Brain pericyte (primary cell): ENCODE results near the gene OBSCN.

ENCODE experiments used
- DNase-seq: peaks from one replicate; pipeline ENCODE4 v3.0.0-alpha.2; 2012; ENCODE audit warnings: low read depth, low spot score

The OBSCN gene

DNA sequence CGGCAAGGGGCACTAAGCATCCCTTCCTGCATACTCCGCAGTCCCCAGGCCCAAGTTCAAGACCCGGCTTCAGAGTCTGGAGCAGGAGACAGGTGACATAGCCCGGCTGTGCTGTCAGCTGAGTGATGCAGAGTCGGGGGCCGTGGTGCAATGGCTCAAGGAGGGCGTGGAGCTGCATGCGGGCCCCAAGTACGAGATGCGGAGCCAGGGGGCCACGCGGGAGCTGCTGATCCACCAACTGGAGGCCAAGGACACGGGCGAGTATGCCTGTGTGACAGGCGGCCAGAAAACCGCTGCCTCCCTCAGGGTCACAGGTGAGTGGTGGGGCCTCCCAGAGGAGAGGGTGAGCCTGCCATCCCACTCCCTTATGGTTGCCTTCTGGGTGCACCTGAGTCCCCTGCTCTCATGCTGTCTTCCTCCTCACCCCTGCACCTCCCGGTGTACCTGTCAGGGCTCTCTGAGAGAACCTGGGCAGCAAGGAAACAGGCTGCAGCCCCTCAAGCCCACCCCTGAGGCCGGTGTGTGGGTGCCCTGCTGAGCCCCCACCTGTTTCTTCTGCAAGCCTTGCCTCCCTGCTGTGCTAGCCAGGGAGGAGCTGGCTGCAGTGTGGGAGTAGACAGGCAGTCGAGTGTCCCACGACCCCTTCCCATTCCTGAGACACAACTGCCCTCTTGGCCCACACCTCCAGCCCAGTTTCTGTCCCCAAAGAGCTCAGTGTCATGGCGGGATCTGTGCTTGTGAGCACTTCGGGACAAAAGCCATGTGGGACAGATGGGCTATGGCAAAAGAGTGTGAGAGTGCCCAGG lies 99.6 kb downstream of the OBSCN start:
- DNase-seq: no peak

- no peak for DNase-seq
These were observed 100.3 kb downstream of the OBSCN start for GRCh38 chr1:228308085-228308601.

GRCh38 chr1:228308628-228309325 lies 100.9 kb downstream of the OBSCN start:
- DNase-seq: no peak

GRCh38 chr1:228309326-228310067 lies 101.7 kb downstream of the OBSCN start:
- no peak for DNase-seq

DNA sequence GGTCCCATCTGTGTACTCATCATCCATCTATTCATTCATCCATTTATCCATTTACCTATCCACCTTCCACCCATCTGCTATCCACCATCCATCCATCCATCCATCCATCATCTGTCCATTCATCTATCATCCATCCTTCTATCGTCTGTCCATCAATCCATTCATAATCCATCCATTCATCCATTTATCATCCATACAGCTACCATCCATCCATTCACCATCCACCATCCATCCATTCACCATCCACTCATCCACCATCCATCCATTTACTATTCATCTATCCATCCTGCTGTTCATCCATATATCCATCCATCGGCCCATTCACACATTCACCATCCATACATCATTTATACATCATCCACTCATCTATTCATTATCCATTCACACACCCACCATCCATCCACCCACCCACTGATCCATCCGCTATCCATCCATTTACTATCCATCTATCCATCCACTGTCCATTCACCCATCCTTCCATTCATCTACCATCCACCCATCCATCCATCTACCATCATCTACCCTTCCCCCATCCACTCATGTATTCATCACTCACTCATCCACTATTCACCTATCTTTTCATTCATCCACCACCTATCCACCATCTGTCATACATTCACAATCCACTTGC lies 102.4 kb downstream of the OBSCN start:
- no peak for DNase-seq

DNA sequence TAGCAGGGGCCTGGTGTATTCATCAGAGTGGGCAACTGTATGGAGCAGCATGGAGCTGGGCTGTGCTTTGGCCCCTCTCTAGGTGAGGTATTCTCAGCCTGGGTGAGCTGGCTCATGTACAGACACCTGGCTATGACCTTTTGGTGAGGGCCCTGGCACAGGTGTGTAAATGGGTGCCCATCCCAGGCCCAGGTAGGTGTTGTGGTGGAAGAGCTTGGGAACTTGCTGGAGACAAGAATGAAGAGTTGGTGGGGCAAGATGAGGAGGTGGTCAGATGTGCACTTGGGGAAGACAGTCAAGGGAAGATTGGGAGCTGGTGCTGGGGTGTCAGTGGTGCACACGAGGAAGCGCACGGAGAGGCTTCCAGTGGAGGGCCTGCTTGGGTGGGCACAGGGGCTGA lies 103.2 kb downstream of the OBSCN start:
- no peak for DNase-seq

GRCh38 chr1:228312136-228312764 lies 104.4 kb downstream of the OBSCN start:
- no peak for DNase-seq

- DNase-seq: no peak
These were observed 105.9 kb downstream of the OBSCN start for GRCh38 chr1:228313536-228314277.

GRCh38 chr1:228314315-228314657 lies 106.4 kb downstream of the OBSCN start:
- DNase-seq: no peak

DNA sequence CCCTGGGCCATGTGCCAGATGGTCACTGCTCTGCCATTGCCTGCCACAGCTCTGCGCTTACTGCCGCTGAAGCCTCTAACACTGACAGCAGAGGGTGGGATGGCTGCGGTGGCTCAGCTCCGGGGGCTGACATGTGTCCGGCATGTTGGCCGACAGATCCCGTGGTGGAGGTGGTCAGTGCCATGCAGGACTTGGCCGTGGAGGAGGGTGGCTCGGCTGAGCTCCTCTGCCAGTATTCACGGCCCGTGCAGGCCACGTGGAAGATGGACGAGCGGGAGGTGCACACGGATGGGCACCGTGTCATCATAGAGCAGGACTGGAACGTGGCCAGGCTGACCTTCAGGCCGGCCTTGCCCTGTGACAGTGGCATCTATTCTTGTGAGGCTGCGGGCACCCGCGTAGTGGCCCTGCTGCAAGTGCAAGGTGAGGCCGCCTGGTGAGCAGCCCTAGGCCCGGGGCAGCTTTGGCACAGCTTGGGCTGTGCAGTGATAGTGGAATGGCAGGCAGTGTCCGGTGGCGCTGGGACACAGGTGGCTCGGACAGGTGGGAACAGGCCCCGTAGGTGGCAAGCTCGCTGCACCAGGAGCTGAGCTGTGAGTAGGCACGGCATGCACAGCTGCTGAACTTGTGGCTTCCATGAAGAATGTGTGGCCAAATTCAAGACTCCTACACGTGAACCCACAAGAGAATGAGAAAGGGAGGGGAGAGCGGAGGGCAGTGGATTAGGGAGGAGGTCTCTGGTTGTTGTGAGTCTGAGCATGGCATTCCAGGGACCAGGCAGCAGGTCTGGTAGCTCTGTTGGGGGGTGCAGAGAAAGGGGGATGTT lies 107.0 kb downstream of the OBSCN start:
- DNase-seq: no peak

DNA sequence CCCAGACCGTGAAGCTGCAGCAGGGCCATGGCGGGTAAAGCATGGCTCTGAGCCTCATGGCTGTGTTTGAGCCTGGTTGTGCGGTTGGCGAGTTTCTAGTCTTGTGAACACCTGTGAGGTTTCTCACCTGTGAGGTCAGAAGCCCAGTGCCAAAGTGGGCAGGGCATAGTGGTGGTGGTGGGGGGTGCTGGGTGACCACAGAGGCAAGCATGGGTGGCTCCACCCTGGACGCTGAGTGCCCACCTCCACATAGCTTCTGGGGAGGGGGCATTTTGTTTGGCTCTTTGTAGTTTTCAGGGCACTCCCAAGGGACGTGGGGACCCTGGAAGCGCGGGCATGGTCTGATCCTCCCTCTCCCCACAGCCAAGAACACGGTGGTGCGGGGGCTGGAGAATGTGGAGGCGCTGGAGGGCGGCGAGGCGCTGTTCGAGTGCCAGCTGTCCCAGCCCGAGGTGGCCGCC lies 107.7 kb downstream of the OBSCN start:
- no peak for DNase-seq

DNA sequence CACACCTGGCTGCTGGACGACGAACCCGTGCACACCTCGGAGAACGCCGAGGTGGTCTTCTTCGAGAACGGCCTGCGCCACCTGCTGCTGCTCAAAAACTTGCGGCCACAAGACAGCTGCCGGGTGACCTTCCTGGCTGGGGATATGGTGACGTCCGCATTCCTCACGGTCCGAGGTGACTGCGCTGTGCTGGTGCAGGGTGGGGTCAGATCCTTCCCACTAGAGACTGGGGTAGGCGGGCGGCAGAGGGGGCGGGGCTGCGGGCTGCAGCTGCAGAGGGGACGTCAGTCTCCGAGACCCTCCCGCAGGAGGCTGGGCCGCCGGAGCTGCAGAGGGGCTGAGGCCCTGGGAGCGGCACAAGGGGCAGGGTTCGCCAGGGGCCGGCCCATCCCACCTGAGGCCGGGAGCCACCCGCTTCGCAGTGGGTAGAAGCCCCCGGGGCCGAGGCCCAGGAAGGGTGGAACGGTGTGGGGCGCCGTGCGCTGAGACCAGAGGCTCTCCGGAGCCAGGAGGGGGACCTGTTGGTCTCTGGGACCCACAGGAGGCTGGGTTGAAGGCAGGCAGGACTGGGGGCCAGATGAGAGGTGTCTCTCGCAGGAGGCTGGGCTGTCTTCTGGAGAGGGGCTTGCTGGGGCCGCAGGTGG lies 108.2 kb downstream of the OBSCN start:
- DNase-seq: no peak

DNA sequence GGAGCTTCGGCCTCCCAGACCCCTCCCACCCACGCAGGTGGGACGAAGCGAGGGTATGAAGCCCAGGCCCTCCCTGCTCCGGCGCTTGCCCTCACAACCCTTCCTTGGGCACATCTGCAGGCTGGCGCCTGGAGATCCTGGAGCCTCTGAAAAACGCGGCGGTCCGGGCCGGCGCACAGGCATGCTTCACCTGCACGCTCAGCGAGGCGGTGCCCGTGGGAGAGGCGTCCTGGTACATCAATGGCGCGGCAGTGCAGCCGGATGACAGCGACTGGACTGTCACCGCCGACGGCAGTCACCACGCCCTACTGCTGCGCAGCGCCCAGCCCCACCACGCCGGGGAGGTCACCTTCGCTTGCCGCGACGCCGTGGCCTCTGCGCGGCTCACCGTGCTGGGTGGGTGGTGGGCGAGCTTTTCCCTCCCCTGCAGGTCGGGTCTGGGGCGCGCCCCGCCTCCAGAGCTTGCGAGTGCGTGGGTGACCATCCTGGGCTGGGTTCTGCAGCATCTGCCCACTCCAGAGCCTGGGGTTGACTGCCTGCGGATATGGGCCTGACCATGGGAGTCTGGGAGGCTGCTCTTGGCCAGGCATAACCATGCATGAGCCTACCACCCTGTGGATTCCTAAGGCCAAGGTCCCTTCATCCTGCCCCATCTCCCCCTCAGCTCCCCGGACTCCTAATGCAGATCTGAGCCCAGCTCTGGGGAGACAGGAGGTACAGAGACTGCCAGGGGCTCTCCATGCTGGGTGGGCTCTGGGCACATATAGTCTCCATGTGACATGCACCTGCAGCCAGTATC lies 108.9 kb downstream of the OBSCN start:
- DNase-seq: no peak

DNA sequence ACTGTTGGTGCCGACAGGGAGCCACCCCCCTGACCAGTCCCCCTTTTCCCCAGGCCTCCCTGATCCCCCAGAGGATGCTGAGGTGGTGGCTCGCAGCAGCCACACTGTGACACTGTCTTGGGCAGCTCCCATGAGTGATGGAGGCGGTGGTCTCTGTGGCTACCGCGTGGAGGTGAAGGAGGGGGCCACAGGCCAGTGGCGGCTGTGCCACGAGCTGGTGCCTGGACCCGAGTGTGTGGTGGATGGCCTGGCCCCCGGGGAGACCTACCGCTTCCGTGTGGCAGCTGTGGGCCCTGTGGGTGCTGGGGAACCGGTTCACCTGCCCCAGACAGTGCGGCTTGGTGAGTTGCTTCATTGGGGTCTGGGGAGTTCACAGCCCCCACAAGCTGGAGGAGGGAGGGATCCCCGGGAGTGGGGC lies 109.6 kb downstream of the OBSCN start:
- DNase-seq: no peak

DNA sequence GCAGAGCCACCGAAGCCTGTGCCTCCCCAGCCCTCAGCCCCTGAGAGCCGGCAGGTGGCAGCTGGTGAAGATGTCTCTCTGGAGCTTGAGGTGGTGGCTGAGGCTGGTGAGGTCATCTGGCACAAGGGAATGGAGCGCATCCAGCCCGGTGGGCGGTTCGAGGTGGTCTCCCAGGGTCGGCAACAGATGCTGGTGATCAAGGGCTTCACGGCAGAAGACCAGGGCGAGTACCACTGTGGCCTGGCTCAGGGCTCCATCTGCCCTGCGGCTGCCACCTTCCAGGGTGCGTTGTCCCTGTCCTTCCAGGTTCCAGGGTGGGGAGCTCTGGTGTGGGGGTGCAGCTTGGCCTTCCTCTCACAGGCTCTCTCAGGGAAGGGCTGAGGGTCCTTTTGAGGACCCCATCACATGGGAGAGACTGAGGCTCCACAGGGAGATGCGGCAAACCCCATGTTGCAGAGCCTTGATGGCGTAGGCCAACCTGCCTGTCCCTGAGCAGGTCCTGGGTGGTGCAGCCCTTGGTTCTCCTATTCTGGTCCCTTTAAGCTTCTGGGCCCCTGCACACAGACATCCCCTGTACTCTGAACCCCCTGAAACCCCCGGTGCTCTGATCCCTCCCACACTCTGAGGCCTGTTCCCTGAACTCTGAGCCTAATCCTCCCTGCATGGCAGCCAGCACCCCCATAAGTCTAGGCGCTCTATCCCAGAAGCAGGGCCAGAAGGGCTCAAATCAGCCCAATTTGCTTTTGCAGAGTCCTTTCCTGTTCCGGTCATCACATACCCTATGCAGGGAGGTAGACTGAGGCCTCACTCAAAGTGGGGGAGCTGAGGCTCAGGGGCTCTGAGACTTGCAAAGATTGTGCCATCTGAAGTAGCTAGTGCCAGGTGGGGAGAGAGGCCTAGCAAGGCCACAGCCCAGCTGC lies 110.3 kb downstream of the OBSCN start:
- DNase-seq: no peak

DNA sequence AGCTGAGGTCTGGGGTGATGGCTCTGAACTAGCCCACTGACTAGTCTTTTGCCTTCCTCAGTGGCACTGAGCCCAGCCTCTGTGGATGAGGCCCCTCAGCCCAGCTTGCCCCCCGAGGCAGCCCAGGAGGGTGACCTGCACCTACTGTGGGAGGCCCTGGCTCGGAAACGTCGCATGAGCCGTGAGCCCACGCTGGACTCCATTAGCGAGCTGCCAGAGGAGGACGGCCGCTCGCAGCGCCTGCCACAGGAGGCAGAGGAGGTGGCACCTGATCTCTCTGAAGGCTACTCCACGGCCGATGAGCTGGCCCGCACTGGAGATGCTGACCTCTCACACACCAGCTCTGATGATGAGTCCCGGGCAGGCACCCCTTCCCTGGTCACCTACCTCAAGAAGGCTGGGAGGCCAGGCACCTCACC lies 111.0 kb downstream of the OBSCN start:
- DNase-seq: no peak
